Small intestine (tissue), 7 donors: ENCODE measurements around the gene SLC13A4. TPM values are rescaled to one million over a fixed set of nuclear protein-coding genes. Genes with fewer than 3 reads are reported as not detected.
A peak's percentile ranks its signal among the peaks of the same experiment; 100 is the strongest.

Experiments
- DNase-seq, 2 donors: peaks; one replicate each; pipeline versions ENCODE4 v3.0.0 to v3.0.0-alpha.2; 2013
- FAIRE-seq: peaks from 2 replicates; lab custom pipeline; 2012; peaks lifted over from hg19 to GRCh38; lab: Jason Lieb, UNC
- H3K27ac ChIP-seq, 3 donors: one replicate each; pipeline ENCODE4 v1.5.1; 2013; ENCODE audit warnings: low read length in 2 of 3, mild to moderate bottlenecking in 2 of 3, control low read depth in 1 of 3, inconsistent platforms in 1 of 3, low read depth in 1 of 3, moderate library complexity in 1 of 3
- H3K27me3 ChIP-seq, 3 donors: one replicate each; pipeline ENCODE4 v1.6.1; 2013; ENCODE audit warnings: low read length in 3 of 3, inconsistent platforms in 1 of 3; ENCODE audit not compliant: control insufficient read depth in 3 of 3, insufficient read depth in 3 of 3
- H3K36me3 ChIP-seq, 3 donors: one replicate each; pipeline ENCODE4 v1.6.1; 2013; ENCODE audit warnings: low read length in 3 of 3, inconsistent platforms in 1 of 3, low read depth in 1 of 3, mild to moderate bottlenecking in 1 of 3, moderate library complexity in 1 of 3; ENCODE audit not compliant: control insufficient read depth in 3 of 3, insufficient read depth in 2 of 3
- H3K4me1 ChIP-seq, 3 donors: one replicate each; pipeline ENCODE4 v1.6.1; 2013; ENCODE audit warnings: low read length in 2 of 3, inconsistent platforms in 1 of 3, low read depth in 1 of 3, mild to moderate bottlenecking in 1 of 3, moderate library complexity in 1 of 3; ENCODE audit not compliant: control insufficient read depth in 3 of 3, insufficient read depth in 2 of 3
- H3K4me3 ChIP-seq, 3 donors: one replicate each; pipeline ENCODE4 v1.5.1; 2013; ENCODE audit warnings: low read length in 3 of 3, control low read depth in 1 of 3, inconsistent platforms in 1 of 3, low read depth in 1 of 3, mild to moderate bottlenecking in 1 of 3, moderate library complexity in 1 of 3
- H3K9me3 ChIP-seq, 2 donors: one replicate each; pipeline ENCODE4 v1.6.1; 2013; ENCODE audit warnings: low read depth in 1 of 2, low read length in 1 of 2; ENCODE audit not compliant: control insufficient read depth in 2 of 2, insufficient read depth in 1 of 2
- WGBS, 3 donors: extraction: QIAGEN DNeasy Blood & Tissue Kit; methylation state at CpG; one replicate each; pipeline ENCODE4 v1.1.7; 2013; 5-methylcytosine and 5-hydroxymethylcytosine counted together
- polyA plus RNA-seq, 4 donors: library from polyadenylated mRNA; stranded (reverse) in 3 of 4; unstranded in 1 of 4; fragments of 200-250 nt in 3 of 4; fragments of 120-200 nt in 1 of 4; gene quantifications; one replicate each; pipeline versions ENCODE4 v1.2.1 to v1.2.3, GENCODE V29; 2013
- donor health status: healthy with polysubstance abuse.
- donor health status: control.
- donor health status: control.
- donor health status: Bipolar disorder and iron deficiency.
- donor health status: healthy.

The SLC13A4 gene
- polyA plus RNA-seq, 4 donors, result 0.04 to 0.56 TPM; not detected in 2

- no peaks in the 10 kb centered on the region for H3K27me3 ChIP-seq
- H3K4me3 ChIP-seq, result no peak overlapping the region
- peak in 1 of 2 donors; percentile 42 for DNase-seq
- H3K36me3 ChIP-seq, result peaks cover 0 to 22% (median 7%) of the 10 kb centered on the region in 3 donors
- peaks cover 0 to 5% (median 0%) of the 10 kb centered on the region in 3 donors for H3K4me1 ChIP-seq
- no peaks in the 10 kb centered on the region for H3K9me3 ChIP-seq
- FAIRE-seq, result no peak
- WGBS, 3 donors, result 90 to 95% (median 92%) methylated on average over 7 of the region's 7 CpGs
- H3K27ac ChIP-seq, result peak overlapping the region in 1 of 3 donors; percentile 50
Measured at GRCh38 chr7:135634191-135634878, 93.7 kb downstream of the SLC13A4 start.

Other genes with a start within 250 kb of the SLC13A4 start
- 10 to 100 TPM in 1 of 4 donors, 1 to 10 TPM in 3; 5.1 to 19.3 (median 6.2) TPM for gene CNOT4, start 218.1 kb downstream of the SLC13A4 start, polyA plus RNA-seq
- gene NUP205, start 170.3 kb downstream of the SLC13A4 start, polyA plus RNA-seq, result 10 to 100 TPM; 17.6 to 37.9 (median 25.6) TPM
- 10 to 100 TPM; 24.8 to 44.7 (median 33.4) TPM for gene STMP1, start 65.7 kb downstream of the SLC13A4 start, polyA plus RNA-seq
- gene FAM180A, start 20.6 kb upstream of the SLC13A4 start, polyA plus RNA-seq, result 1 to 10 TPM in 1 of 4 donors, not detected in 3; 1.3 TPM
- gene MTPN, start 249.2 kb upstream of the SLC13A4 start, polyA plus RNA-seq, result 10 to 100 TPM; 56.7 to 88.8 (median 62.4) TPM